Right lobe of liver (tissue), 6 donors: ENCODE measurements around the gene NLRP10. TPM values are rescaled to one million over a fixed set of nuclear protein-coding genes. Genes with fewer than 3 reads are reported as not detected.

Experiments
- ATAC-seq, 4 donors: fragments of 200-7000 bp; cut with Tn5 transposase; one replicate each; pipeline ENCODE4 v1.9.1; 2020; ENCODE audit warnings: mild to moderate bottlenecking in 4 of 4, moderate library complexity in 4 of 4
- DNase-seq, 3 donors: peaks; one replicate each; pipeline ENCODE4 v3.0.0-alpha.2; 2020
- H3K27ac ChIP-seq, 3 donors: fragments of 200-600 bp; one replicate each; pipeline ENCODE4 v1.8.0; 2022
- H3K27me3 ChIP-seq, 2 donors: fragments of 200-600 bp; one replicate each; pipeline ENCODE4 v1.8.0; 2022
- H3K36me3 ChIP-seq, 4 donors: fragments of 200-600 bp; sonication (generic) in 1 of 4; one replicate each; pipeline versions ENCODE4 v1.5.1 to v1.8.0; 2017 to 2022; ENCODE audit warnings: control low read depth in 1 of 4
- H3K4me1 ChIP-seq, 4 donors: fragments of 200-600 bp; sonication (generic) in 1 of 4; one replicate each; pipeline versions ENCODE4 v1.5.1 to v1.8.0; 2017 to 2022; ENCODE audit warnings: control low read depth in 1 of 4
- H3K4me3 ChIP-seq, 3 donors: fragments of 200-600 bp; one replicate each; pipeline ENCODE4 v1.8.0; 2022
- H3K9me3 ChIP-seq, 4 donors: fragments of 200-600 bp; sonication (generic) in 1 of 4; one replicate each; pipeline versions ENCODE4 v1.5.1 to v1.8.0; 2017 to 2022; ENCODE audit warnings: control low read depth in 1 of 4
- POLR2A ChIP-seq: fragments of 450-650 bp; IDR thresholded peaks from one replicate; pipeline ENCODE4 v1.6.1; 2017; ENCODE audit warnings: antibody characterized with exemption, mild to moderate bottlenecking
- WGBS: methylation state at CpG from one replicate; pipeline ENCODE4 v1.1.6; 2018; ENCODE audit warnings: low coverage, low lambda C conversion rate; ENCODE audit not compliant: insufficient coverage; ENCODE audit errors: missing lambda C conversion rate; 5-methylcytosine and 5-hydroxymethylcytosine counted together
- intact Hi-C, 2 donors: fragments of 100-400 bp; cut with DNase I; formaldehyde crosslinking; loops; one replicate each; pipeline versions ENCODE4 v1.11.2 to v1.14.1; 2022
- total RNA-seq, 6 experiments: library from RNA; depleted of rRNA in 2 of 6; stranded (reverse); fragments of >200 nt in 2 of 6; fragmentation: NEBNext Ultra II Directional in 3 of 6; extraction: Animal tissue kit (Norgen Biotek cat#: 25700) in 3 of 6; gene quantifications; one replicate each; pipeline versions ENCODE4 v1.1.0 to v1.2.4, GENCODE V29; 2016 to 2023
- TF ChIP-seq, protein P1 (sequence below), 4 donors: fragments of 200-600 bp in 3 of 4; fragments of 450-650 bp in 1 of 4; IDR thresholded peaks; one replicate each; pipeline versions ENCODE4 v1.5.1 to v1.8.0; 2016 to 2022; ENCODE audit warnings: antibody characterized with exemption in 4 of 4, mild to moderate bottlenecking in 2 of 4
- donor health status: DM: no; HTN: yes; CAD: no.
- donor health status: DM: no; HTN: no; CAD: no.
- donor health status: DM: no; HTN: no; CAD: no.
- donor health status: DM: no; HTN: yes; CAD: no.
- donor health status: DM: no; HTN: yes; CAD: no.

NLRP10 gene
- total RNA-seq, 6 experiments from 2014 or later, result not detected

- TF ChIP-seq, protein P1, sequence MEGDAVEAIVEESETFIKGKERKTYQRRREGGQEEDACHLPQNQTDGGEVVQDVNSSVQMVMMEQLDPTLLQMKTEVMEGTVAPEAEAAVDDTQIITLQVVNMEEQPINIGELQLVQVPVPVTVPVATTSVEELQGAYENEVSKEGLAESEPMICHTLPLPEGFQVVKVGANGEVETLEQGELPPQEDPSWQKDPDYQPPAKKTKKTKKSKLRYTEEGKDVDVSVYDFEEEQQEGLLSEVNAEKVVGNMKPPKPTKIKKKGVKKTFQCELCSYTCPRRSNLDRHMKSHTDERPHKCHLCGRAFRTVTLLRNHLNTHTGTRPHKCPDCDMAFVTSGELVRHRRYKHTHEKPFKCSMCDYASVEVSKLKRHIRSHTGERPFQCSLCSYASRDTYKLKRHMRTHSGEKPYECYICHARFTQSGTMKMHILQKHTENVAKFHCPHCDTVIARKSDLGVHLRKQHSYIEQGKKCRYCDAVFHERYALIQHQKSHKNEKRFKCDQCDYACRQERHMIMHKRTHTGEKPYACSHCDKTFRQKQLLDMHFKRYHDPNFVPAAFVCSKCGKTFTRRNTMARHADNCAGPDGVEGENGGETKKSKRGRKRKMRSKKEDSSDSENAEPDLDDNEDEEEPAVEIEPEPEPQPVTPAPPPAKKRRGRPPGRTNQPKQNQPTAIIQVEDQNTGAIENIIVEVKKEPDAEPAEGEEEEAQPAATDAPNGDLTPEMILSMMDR (IDR thresholded peaks at IDR 0.05), result no peak
- TF ChIP-seq POLR2A, result no peak
- no peaks in the 10 kb centered on the region for H3K27me3 ChIP-seq
- 57% methylated on average over 1 of the region's 1 CpG for WGBS
- H3K4me3 ChIP-seq, result no peak overlapping the region
- no peaks in the 10 kb centered on the region for H3K9me3 ChIP-seq
- intact Hi-C loops, result loop anchor here in 1 of 2 donors (5.0 kb wide), 1 partner anchor 79 kb away; no protein-coding TSS in a partner anchor
- DNase-seq (no peak), ATAC-seq (no peak)
- H3K4me1 ChIP-seq, result peaks cover 0 to 4% (median 0%) of the 10 kb centered on the region in 4 donors
- H3K36me3 ChIP-seq, result no peaks in the 10 kb centered on the region
- no peak overlapping the region for H3K27ac ChIP-seq
These were observed 16.4 kb upstream of the NLRP10 start for GRCh38 chr11:7981619-7982157.

DNA sequence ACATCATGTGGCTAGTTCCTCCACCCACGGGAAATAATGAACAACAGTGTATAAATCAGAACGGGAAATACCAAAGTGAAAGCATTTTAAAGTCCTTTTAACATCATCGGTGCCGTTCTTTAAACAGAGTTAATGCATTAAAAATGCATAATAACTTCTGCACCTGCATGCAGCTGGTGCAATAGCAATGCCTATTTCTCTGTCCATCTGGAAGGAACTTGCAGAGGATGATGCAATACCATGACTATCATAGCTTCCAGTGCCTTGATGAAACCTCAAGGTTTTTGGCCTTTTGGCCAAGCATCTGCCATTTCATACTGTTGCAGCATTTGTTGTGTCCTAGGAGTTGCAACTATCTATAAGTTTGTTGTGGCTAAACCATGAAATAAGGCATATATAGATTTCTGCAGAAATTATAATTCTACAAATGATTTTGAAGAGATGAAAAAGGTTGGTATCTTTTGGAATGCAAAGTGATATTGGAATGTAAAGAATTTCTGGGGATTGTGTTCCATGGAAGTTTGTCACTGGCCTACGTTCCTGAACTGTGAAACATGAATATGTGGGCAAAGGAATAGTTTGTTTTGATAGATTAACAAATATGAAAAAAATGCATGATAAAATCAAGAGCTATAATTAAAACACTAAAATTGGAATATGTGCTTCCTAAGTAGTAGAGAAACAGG, 12.1 kb upstream of the NLRP10 start:
- ATAC-seq (no peak), DNase-seq (no peak)
- TF ChIP-seq, protein P1 (IDR thresholded peaks at IDR 0.05), result no peak
- no peak for TF ChIP-seq POLR2A
- intact Hi-C loops, result no loop called here
- no peaks in the 10 kb centered on the region for H3K9me3 ChIP-seq
- H3K27ac ChIP-seq, result no peak overlapping the region
- no peak overlapping the region for H3K4me3 ChIP-seq
- 67% methylated on average over 5 of the region's 5 CpGs for WGBS
- no peaks in the 10 kb centered on the region for H3K27me3 ChIP-seq
- H3K4me1 ChIP-seq, result no peaks in the 10 kb centered on the region
- H3K36me3 ChIP-seq, result no peaks in the 10 kb centered on the region

- TF ChIP-seq POLR2A, result no peak
- TF ChIP-seq, protein P1 (IDR thresholded peaks at IDR 0.05), result no peak
- 60% methylated on average over 2 of the region's 2 CpGs for WGBS
- no peak for ATAC-seq
These were observed 9.4 kb upstream of the NLRP10 start for GRCh38 chr11:7974668-7975067.

DNA sequence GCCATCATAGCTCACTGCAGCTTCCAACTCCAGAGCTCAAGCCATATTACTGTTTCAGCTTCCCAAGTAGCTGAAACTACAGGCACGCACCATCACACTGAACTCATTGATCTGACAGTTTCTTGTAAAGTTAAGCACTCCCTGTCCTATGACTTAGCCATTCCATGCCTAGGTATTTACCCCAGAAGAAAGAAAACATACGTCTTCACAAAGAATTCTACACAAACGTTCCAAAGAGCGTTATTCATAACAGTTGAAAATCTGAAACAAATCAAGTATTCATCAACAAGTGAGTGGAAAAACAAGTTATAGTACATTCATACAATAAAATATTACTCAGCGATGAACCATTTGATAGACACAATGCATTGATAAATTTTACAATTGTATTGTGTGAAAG, 7.8 kb upstream of the NLRP10 start:
- Histone ChIP-seq H3K36me3 (no peaks in the 10 kb centered on the region), H3K27ac (no peak overlapping the region), H3K4me3 (no peak overlapping the region), H3K9me3 (no peaks in the 10 kb centered on the region), H3K4me1 (no peaks in the 10 kb centered on the region), H3K27me3 (no peaks in the 10 kb centered on the region)
- WGBS, result 79% methylated on average over 5 of the region's 5 CpGs
- intact Hi-C loops, result no loop called here
- DNase-seq, result no peak
- ATAC-seq, result no peak
- TF ChIP-seq POLR2A, result no peak
- TF ChIP-seq, protein P1 (IDR thresholded peaks at IDR 0.05), result no peak

More at GRCh38 chr11:7974668-7975067, 9.4 kb upstream of the NLRP10 start:
- DNase-seq, result no peak
- Histone ChIP-seq H3K4me3 (no peak overlapping the region), H3K27ac (no peak overlapping the region), H3K27me3 (no peaks in the 10 kb centered on the region), H3K4me1 (no peaks in the 10 kb centered on the region), H3K36me3 (no peaks in the 10 kb centered on the region), H3K9me3 (no peaks in the 10 kb centered on the region)
- intact Hi-C loops, result no loop called here
